ENCODE measurements around the gene TMSB10.
"Not testable (repeated sequence)": the region's sequence is repeated elsewhere in the genome, so short reads cannot be mapped to it uniquely, and the experiment has no call there.

Gene TMSB10

GRCh38 chr2:84914334-84914733 lies 8.9 kb downstream of the TMSB10 start:
- TF ChIP-seq CTCF (IDR thresholded peaks at IDR 0.05; ENCODE audit: low read depth, low read length), result no peak

GRCh38 chr2:84915675-84916074 lies 10.2 kb downstream of the TMSB10 start:
- not testable (repeated sequence) for DNase-seq (ENCODE audit: extremely low read depth, low read depth)

More at GRCh38 chr2:84914334-84914733, 8.9 kb downstream of the TMSB10 start:
- no peak for DNase-seq (ENCODE audit: extremely low read depth, low read depth)

GRCh38 chr2:84917821-84918220 lies 12.4 kb downstream of the TMSB10 start:
- DNase-seq (ENCODE audit: extremely low read depth, low read depth), result not testable (repeated sequence)

GRCh38 chr2:84918430-84918829 lies 13.0 kb downstream of the TMSB10 start:
- TF ChIP-seq CTCF (IDR thresholded peaks at IDR 0.05; ENCODE audit: low read depth, low read length), result no peak
- DNase-seq (ENCODE audit: extremely low read depth, low read depth), result no peak

- TF ChIP-seq CTCF (IDR thresholded peaks at IDR 0.05; ENCODE audit: low read depth, low read length), result no peak
- DNase-seq (ENCODE audit: extremely low read depth, low read depth), result peak; percentile 94
These were observed 14.6 kb downstream of the TMSB10 start for GRCh38 chr2:84919885-84920580.

- no peak for TF ChIP-seq CTCF (IDR thresholded peaks at IDR 0.05; ENCODE audit: low read depth, low read length)
- DNase-seq (ENCODE audit: extremely low read depth, low read depth), result no peak
These were observed 17.6 kb downstream of the TMSB10 start for GRCh38 chr2:84923009-84923408.

- no peak for TF ChIP-seq CTCF (IDR thresholded peaks at IDR 0.05; ENCODE audit: low read depth, low read length)
- DNase-seq (ENCODE audit: extremely low read depth, low read depth), result no peak
These were observed 19.0 kb downstream of the TMSB10 start for GRCh38 chr2:84924173-84925106.

GRCh38 chr2:84925336-84925723 lies 19.9 kb downstream of the TMSB10 start:
- no peak for DNase-seq (ENCODE audit: extremely low read depth, low read depth)
- no peak for TF ChIP-seq CTCF (IDR thresholded peaks at IDR 0.05; ENCODE audit: low read depth, low read length)
